HepG2 (cell line): ENCODE measurements around the gene XG. TPM values are rescaled to one million over a fixed set of nuclear protein-coding genes. Genes with fewer than 3 reads are reported as not detected.

Experiments
- ATAC-seq: fragments of 200-7000 bp; cut with Tn5 transposase; 3 replicates; pipeline ENCODE4 v1.9.1; 2020; ENCODE audit warnings: mild to moderate bottlenecking, moderate library complexity
- BruUV-seq: library from RNA; stranded (reverse); fragments of 400-500 nt; replicated peaks from 2 replicates; lab custom pipeline; 2021; lab: Mats Ljungman, UMichigan
- CTCF ChIA-PET: fragments of 300-600 bp; formaldehyde crosslinking; extraction: SDS; loops from one replicate; lab custom pipeline; 2021; ENCODE audit warnings: low total read pairs, inconsistent platforms, low intra/inter-chr PET ratio; lab: Yijun Ruan, JAX
- POLR2A ChIA-PET: fragments of 350-600 bp; sonication (Branson Sonifier 250); formaldehyde crosslinking; loops from one replicate; lab custom pipeline; 2020; ENCODE audit warnings: antibody characterized with exemption, inconsistent platforms; lab: Yijun Ruan, JAX
- DNase-seq: peaks from one replicate; pipeline ENCODE4 v3.0.0-alpha.2; 2015; ENCODE audit warnings: low spot score
- FAIRE-seq: peaks from 3 replicates; lab custom pipeline; 2011; peaks lifted over from hg19 to GRCh38; lab: Jason Lieb, UNC
- H2AFZ ChIP-seq: one replicate; pipeline ENCODE4 v1.6.1; 2011; ENCODE audit warnings: low read length, inconsistent platforms
- H3K27ac ChIP-seq: fragments of 300-600 bp; 3 replicates; pipeline ENCODE4 v1.8.0; 2011; ENCODE audit warnings: mixed run types, mild to moderate bottlenecking, mixed read lengths, low read length, inconsistent platforms; ENCODE audit not compliant: insufficient read depth; ENCODE audit errors: extremely low read length
- H3K27me3 ChIP-seq, 2 experiments: fragments of 200-600 bp in 1 of 2; 2 replicates in 1 of 2; 3 replicates in 1 of 2; pipeline versions ENCODE4 v1.6.0 to v1.8.0; 2011; ENCODE audit warnings: low read length in 2 of 2, mild to moderate bottlenecking in 2 of 2, moderate library complexity in 2 of 2, inconsistent platforms in 1 of 2; ENCODE audit not compliant: insufficient read depth in 2 of 2, control insufficient read depth in 1 of 2
- H3K36me3 ChIP-seq, 2 experiments: fragments of 200-600 bp in 1 of 2; replicated peaks in 1 of 2; 2 replicates in 1 of 2; 3 replicates in 1 of 2; pipeline versions ENCODE4 v1.5.1 to v1.8.0; 2011; ENCODE audit warnings: low read length in 2 of 2, inconsistent platforms in 1 of 2; ENCODE audit not compliant: insufficient read depth in 2 of 2, control insufficient read depth in 1 of 2
- H3K4me1 ChIP-seq: 2 replicates; pipeline ENCODE4 v1.5.1; 2012; ENCODE audit warnings: low read length, inconsistent platforms; ENCODE audit not compliant: insufficient read depth
- H3K4me2 ChIP-seq: 2 replicates; pipeline ENCODE4 v1.6.0; 2011; ENCODE audit warnings: low read depth, low read length, inconsistent platforms
- H3K4me3 ChIP-seq, 3 experiments: fragments of 200-600 bp in 1 of 3; sonication (generic), shearing (Covaris generic) in 1 of 3; replicated peaks in 1 of 3; 2 replicates each; pipeline ENCODE4 v1.5.1; 2011 to 2016; ENCODE audit warnings: low read length in 3 of 3, inconsistent platforms in 2 of 3, low read depth in 2 of 3, mild to moderate bottlenecking in 2 of 3, control low read depth in 1 of 3, mixed read lengths in 1 of 3; ENCODE audit not compliant: insufficient read depth in 1 of 3
- H3K79me2 ChIP-seq: one replicate; pipeline ENCODE4 v1.6.1; 2011; ENCODE audit warnings: low read length, inconsistent platforms; ENCODE audit not compliant: insufficient read depth
- H3K9ac ChIP-seq: 2 replicates; pipeline ENCODE4 v1.6.0; 2011; ENCODE audit warnings: mild to moderate bottlenecking, low read depth, low read length, inconsistent platforms; ENCODE audit not compliant: insufficient read depth
- H3K9me3 ChIP-seq: 2 replicates; pipeline ENCODE4 v1.5.1; 2012; ENCODE audit warnings: mild to moderate bottlenecking, low read length
- H4K20me1 ChIP-seq: 2 replicates; pipeline ENCODE4 v1.6.0; 2011; ENCODE audit warnings: inconsistent platforms, mild to moderate bottlenecking, low read length, moderate library complexity; ENCODE audit not compliant: insufficient read depth
- CREBL2 ChIP-seq: sonication (generic); formaldehyde crosslinking; IDR thresholded peaks from 2 replicates; pipeline ENCODE4 v1.8.1; 2023; ENCODE audit warnings: missing genetic modification reagents, mild to moderate bottlenecking, borderline replicate concordance
- DRAP1 ChIP-seq: IDR thresholded peaks from 2 replicates; pipeline ENCODE4 v1.6.1; 2016; ENCODE audit warnings: missing genetic modification reagents, missing compliant biosample characterization
- FOSL1 ChIP-seq: sonication (generic); formaldehyde crosslinking; IDR thresholded peaks from 2 replicates; pipeline ENCODE4 v1.9.0; 2021; ENCODE audit warnings: missing genetic modification reagents, borderline replicate concordance
- HES4 ChIP-seq: sonication (generic); formaldehyde crosslinking; IDR thresholded peaks from 2 replicates; pipeline ENCODE4 v1.9.0; 2021; ENCODE audit warnings: mild to moderate bottlenecking, missing genetic modification reagents, borderline replicate concordance
- HNRNPL ChIP-seq: fragments of 200-400 bp; formaldehyde crosslinking; IDR thresholded peaks from 2 replicates; pipeline ENCODE4 v1.6.1; 2017; ENCODE audit warnings: mild to moderate bottlenecking, low read depth, low read length
- MXD1 ChIP-seq: sonication (generic); formaldehyde crosslinking; IDR thresholded peaks from 2 replicates; pipeline ENCODE4 v1.4.0; 2020; ENCODE audit warnings: mild to moderate bottlenecking, missing genetic modification reagents
- SOX13 ChIP-seq, 3 experiments: fragments of 450-650 bp in 1 of 3; sonication (generic) in 1 of 3; formaldehyde crosslinking in 1 of 3; IDR thresholded peaks in 2 of 3; conservative IDR thresholded peaks in 1 of 3; 2 replicates each; pipeline versions ENCODE4 v1.5.0 to v1.6.1; 2016 to 2020; ENCODE audit warnings: antibody characterized with exemption in 1 of 3, mild to moderate bottlenecking in 1 of 3, missing compliant biosample characterization in 1 of 3, missing genetic modification reagents in 1 of 3, moderate library complexity in 1 of 3
- ZNF503 ChIP-seq: sonication (generic); formaldehyde crosslinking; IDR thresholded peaks from 2 replicates; pipeline ENCODE4 v1.4.0; 2020; ENCODE audit warnings: missing genetic modification reagents
- ZNF687 ChIP-seq: sonication (generic); formaldehyde crosslinking; IDR thresholded peaks from 2 replicates; pipeline ENCODE4 v1.5.1; 2020; ENCODE audit warnings: mild to moderate bottlenecking, missing genetic modification reagents, moderate library complexity
- ZNF749 ChIP-seq: sonication (generic); formaldehyde crosslinking; IDR thresholded peaks from 2 replicates; pipeline ENCODE4 v1.8.0; 2022; ENCODE audit warnings: mild to moderate bottlenecking, missing genetic modification reagents, moderate library complexity, borderline replicate concordance
- WGBS: methylation state at CpG from one replicate; pipeline ENCODE4 v1.1.6; 2017; ENCODE audit warnings: low lambda C conversion rate; 5-methylcytosine and 5-hydroxymethylcytosine counted together
- in situ Hi-C: cut with HindIII; loops from 2 replicates; pipeline ENCODE4 v1.10.0; 2017; ENCODE audit warnings: low pct_unique_long_range_greater_than_20kb; ENCODE audit not compliant: extremely low pct_ligation_motif_present
- intact Hi-C: fragments of 100-400 bp; cut with micrococcal nuclease; formaldehyde crosslinking; loops from one replicate; pipeline ENCODE4 v1.10.0; 2022; ENCODE audit not compliant: unreplicated experiment
- polyA plus RNA-seq, 8 experiments: library from polyadenylated mRNA; depleted of rRNA in 3 of 8; stranded (reverse) in 7 of 8; unstranded in 1 of 8; fragments of >200 nt; fragmentation: Illumina TruSeq in 4 of 8; extraction: Trizol in 4 of 8; gene quantifications; 2 replicates each; pipeline versions ENCODE4 v1.2.1 to v1.2.3, GENCODE V29; 2011 to 2016; ENCODE audit warnings: low read depth in 4 of 8, missing spikeins in 1 of 8, mixed read lengths in 1 of 8; ENCODE audit not compliant: insufficient read depth in 1 of 8
- total RNA-seq, 5 experiments: library from RNA; depleted of rRNA; stranded (reverse); fragments of >200 nt; fragmentation: Illumina TruSeq; extraction: Trizol; gene quantifications; 2 replicates each; pipeline ENCODE4 v1.2.3, GENCODE V29; 2016; ENCODE audit warnings: low read depth in 1 of 5

The XG gene
- total and polyA plus RNA-seq, 2 of the 13 experiments (the other 11 are each of a cell fraction or from before 2014, with no cell fraction given), result not detected

GRCh38 chrX:2717312-2717711 lies 34.5 kb upstream of the XG start (continued):
- TF ChIP-seq CREBL2 (CRISPR knock-in tag) (no peak), DRAP1 (CRISPR knock-in tag) (no peak), MXD1 (CRISPR knock-in tag) (no peak)
- TF ChIP-seq, all 625 proteins: peak for 0

- no peak for FAIRE-seq
Observed at GRCh38 chrX:2718821-2719220, 33.0 kb upstream of the XG start.

More at GRCh38 chrX:2718821-2719220, 33.0 kb upstream of the XG start:
- DNase-seq (no peak), ATAC-seq (no peak)
- H3K36me3 ChIP-seq, result peaks cover 13 to 55% of the 10 kb centered on the region in 2 experiments
- no peak overlapping the region for H3K9ac ChIP-seq
- no peak overlapping the region for H3K4me3 ChIP-seq
- no TSS peak for BruUV-seq
- WGBS, result 100% methylated on average over 2 of the region's 2 CpGs
- TF ChIP-seq FOSL1 (CRISPR knock-in tag) (no peak), SOX13 (IDR thresholded peaks at IDR 0.05) (no peak), SOX13 (CRISPR knock-in tag; conservative IDR thresholded peaks at IDR 0.05 in 1 of 2, IDR thresholded peaks at IDR 0.05 in 1 of 2) (no peak), ZNF503 (no peak), ZNF749 (CRISPR knock-in tag) (no peak), HES4 (CRISPR knock-in tag) (no peak), HNRNPL (no peak), ZNF687 (CRISPR knock-in tag) (no peak)
- H3K79me2 ChIP-seq, result peaks cover 3% of the 10 kb centered on the region
- POLR2A ChIA-PET, result no interaction called here
- H2AFZ ChIP-seq, result no peak overlapping the region
- H3K9me3 ChIP-seq, result no peaks in the 10 kb centered on the region
- intact Hi-C loops, result no loop called here
- H3K27me3 ChIP-seq, result no peaks in the 10 kb centered on the region
- no peak overlapping the region for H3K27ac ChIP-seq
- peaks cover 11% of the 10 kb centered on the region for H3K4me1 ChIP-seq
- no peak overlapping the region for H3K4me2 ChIP-seq
- in situ Hi-C loops, result no loop called here
- no peaks in the 10 kb centered on the region for H4K20me1 ChIP-seq
- CTCF ChIA-PET, result no interaction called here
